ENCODE data around the gene CPA4. TPM values are rescaled to one million over a fixed set of nuclear protein-coding genes. Genes with fewer than 3 reads are reported as not detected.

Gene CPA4
- total RNA-seq, result 7.5 and 13.1 TPM in 2 replicates

GRCh38 chr7:130292682-130293257, at the start of gene CPA4:
CPA4 (plus strand) TSS chr7:130293161; CDS start chr7:130293181, 20 bp downstream.

GRCh38 chr7:130266258-130266960, 26.6 kb upstream of the CPA4 start, which contains the start of gene CPA2:
CPA2 (plus strand) TSS chr7:130266863; CDS start chr7:130266882, 19 bp downstream.

GRCh38 chr7:130344271-130344866, 51.4 kb downstream of the CPA4 start, which contains the start of gene CPA5:
CPA5 (plus strand) TSS chr7:130344816; CDS start chr7:130346486, 1,670 bp downstream.

Other genes with a start within 250 kb of the CPA4 start
- 20.9 and 32.3 TPM in 2 replicates for gene ZC3HC1, start 241.8 kb upstream of the CPA4 start, total RNA-seq
- 11.5 and 17.5 TPM in 2 replicates for gene KLHDC10, start 222.6 kb upstream of the CPA4 start, total RNA-seq
- 6.6 and 11.9 TPM in 2 replicates for gene TMEM209, start 87.8 kb upstream of the CPA4 start, total RNA-seq
- not detected in 2 replicates for gene SSMEM1, start 85.3 kb upstream of the CPA4 start, total RNA-seq
- gene CPA2, start 26.3 kb upstream of the CPA4 start, total RNA-seq, result 0.89 TPM in 1 of 2 replicates, not detected in the other
- not detected in 2 replicates for gene CPA5, start 51.7 kb downstream of the CPA4 start, total RNA-seq
- gene CPA1, start 87.3 kb downstream of the CPA4 start, total RNA-seq, result not detected in 2 replicates
- gene CEP41, start 147.9 kb downstream of the CPA4 start, total RNA-seq, result 25.4 and 26.6 TPM in 2 replicates
- gene MEST, start 198.9 kb downstream of the CPA4 start, total RNA-seq, result 104 and 111 TPM in 2 replicates

Data from myometrial cell (primary cell).